ENCODE results near the gene CTU1. TPM values are rescaled to one million over a fixed set of nuclear protein-coding genes. Genes with fewer than 3 reads are reported as not detected.

CTU1 gene
- total and polyA plus RNA-seq, 2 donors (not counting 1 experiment from before 2014, with no cell fraction given), result 8.1 to 8.4 TPM

DNA sequence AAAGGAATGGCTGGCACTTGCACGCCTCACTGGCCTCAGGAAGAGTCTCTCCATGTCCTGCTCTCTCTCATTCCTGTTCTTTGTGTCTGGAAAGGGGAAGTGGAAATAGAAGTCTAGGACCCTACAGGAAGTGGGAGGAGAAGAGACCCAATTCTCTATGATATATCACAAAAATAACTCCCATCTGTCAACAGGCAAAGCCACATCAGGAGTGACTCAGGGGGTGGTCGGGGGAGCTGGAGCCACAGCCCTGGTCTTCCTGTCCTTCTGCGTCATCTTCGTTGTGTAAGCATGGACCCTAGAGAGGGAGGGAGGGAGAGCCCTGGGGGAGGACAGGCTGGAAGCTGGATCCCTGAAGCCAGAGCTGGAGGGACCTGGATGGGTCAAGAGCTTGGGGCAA is 19.5 kb upstream of the CTU1 start:
- POLR2A ChIA-PET, result no interaction called here
- CTCF ChIA-PET, result no interaction called here
- ATAC-seq (ENCODE audit: low read depth) (no peak), DNase-seq (no peak)
- TF ChIP-seq EZH2 (IDR thresholded peaks at IDR 0.05; ENCODE audit: borderline replicate concordance, insufficient read depth, low read depth, low read length, poor library complexity, severe bottlenecking) (no peak), CTCF (IDR thresholded peaks at IDR 0.05) (no peak)
- no peaks in the 10 kb centered on the region for H3K79me2 ChIP-seq (ENCODE audit: control insufficient read depth, insufficient read depth, low read length)
- no peak overlapping the region for H3K27ac Mint-ChIP-seq
- H3K36me3 ChIP-seq (replicated peaks in 1 of 2; ENCODE audit: control extremely low read depth in 1 of 2, control insufficient read depth in 1 of 2, extremely low read depth in 1 of 2, insufficient read depth in 2 of 2, low read length in 1 of 2), result no peaks in the 10 kb centered on the region
- peaks cover 8 to 14% of the 10 kb centered on the region in 2 donors for H3K4me1 ChIP-seq (ENCODE audit: control insufficient read depth in 2 of 2, insufficient read depth in 2 of 2, low read length in 2 of 2)
- peak overlapping the region in 1 of 5 experiments; percentile 41 for H3K4me3 ChIP-seq (ENCODE audit: control extremely low read depth in 1 of 5, extremely low read depth in 1 of 5, insufficient read depth in 1 of 5, low read depth in 2 of 5, low read length in 4 of 5)
- H3K27me3 ChIP-seq (replicated peaks in 1 of 4; ENCODE audit: control extremely low read depth in 1 of 4, control insufficient read depth in 3 of 4, insufficient read depth in 4 of 4, low read length in 3 of 4), result peaks cover 0 to 27% (median 3%) of the 10 kb centered on the region in 4 experiments
- peaks cover 13% of the 10 kb centered on the region for H3K4me1 Mint-ChIP-seq
- no peak overlapping the region for H3K27ac ChIP-seq (ENCODE audit: low read length in 2 of 2)
- intact Hi-C loops (cut with micrococcal nuclease), result no loop called here
- H3K9me3 ChIP-seq (ENCODE audit: control extremely low read depth in 1 of 3, control insufficient read depth in 2 of 3, insufficient read depth in 1 of 3, low read length in 2 of 3), result peaks cover 0 to 4% (median 0%) of the 10 kb centered on the region in 3 donors
- no peak overlapping the region for H3K9ac ChIP-seq (ENCODE audit: low read length)
- H3K4me2 ChIP-seq (replicated peaks; ENCODE audit: low read depth, low read length, poor library complexity, severe bottlenecking), result no peak overlapping the region
- H3K27me3 Mint-ChIP-seq, result peaks cover 36% of the 10 kb centered on the region
- H2AFZ ChIP-seq (ENCODE audit: insufficient read depth, low read depth, low read length, poor library complexity, severe bottlenecking), result no peak overlapping the region
- WGBS (ENCODE audit: insufficient coverage), result 0% methylated on average over 3 of the region's 4 CpGs
- no peaks in the 10 kb centered on the region for H4K20me1 ChIP-seq (ENCODE audit: control insufficient read depth, insufficient read depth, low read length, poor library complexity, severe bottlenecking)
- H3K4me3 Mint-ChIP-seq, result no peak overlapping the region
- H3K9me3 Mint-ChIP-seq (ENCODE audit: insufficient read depth), result no peaks in the 10 kb centered on the region

GRCh38 chr19:51127032-51127431 is 18.8 kb upstream of the CTU1 start:
- H3K9ac ChIP-seq (ENCODE audit: low read length), result no peak overlapping the region
- H3K27me3 ChIP-seq (replicated peaks in 1 of 4; ENCODE audit: control extremely low read depth in 1 of 4, control insufficient read depth in 3 of 4, insufficient read depth in 4 of 4, low read length in 3 of 4), result peaks cover 0 to 26% (median 3%) of the 10 kb centered on the region in 4 experiments
- peak overlapping the region in 1 of 5 experiments; percentile 41 for H3K4me3 ChIP-seq (ENCODE audit: control extremely low read depth in 1 of 5, extremely low read depth in 1 of 5, insufficient read depth in 1 of 5, low read depth in 2 of 5, low read length in 4 of 5)
- H3K27me3 Mint-ChIP-seq, result peaks cover 28% of the 10 kb centered on the region
- no peak overlapping the region for H3K4me3 Mint-ChIP-seq
- H3K27ac Mint-ChIP-seq, result no peak overlapping the region
- no peak overlapping the region for H3K4me2 ChIP-seq (replicated peaks; ENCODE audit: low read depth, low read length, poor library complexity, severe bottlenecking)
- H4K20me1 ChIP-seq (ENCODE audit: control insufficient read depth, insufficient read depth, low read length, poor library complexity, severe bottlenecking), result no peaks in the 10 kb centered on the region
- H3K4me1 Mint-ChIP-seq, result peaks cover 11% of the 10 kb centered on the region
- ChIA-PET CTCF (no interaction called here), POLR2A (no interaction called here)
- peaks cover 8 to 14% of the 10 kb centered on the region in 2 donors for H3K4me1 ChIP-seq (ENCODE audit: control insufficient read depth in 2 of 2, insufficient read depth in 2 of 2, low read length in 2 of 2)
- DNase-seq (no peak), ATAC-seq (ENCODE audit: low read depth) (no peak)
- H3K79me2 ChIP-seq (ENCODE audit: control insufficient read depth, insufficient read depth, low read length), result no peaks in the 10 kb centered on the region
- 61% methylated on average over 2 of the region's 6 CpGs for WGBS (ENCODE audit: insufficient coverage)
- no peak overlapping the region for H2AFZ ChIP-seq (ENCODE audit: insufficient read depth, low read depth, low read length, poor library complexity, severe bottlenecking)
- no peaks in the 10 kb centered on the region for H3K36me3 ChIP-seq (replicated peaks in 1 of 2; ENCODE audit: control extremely low read depth in 1 of 2, control insufficient read depth in 1 of 2, extremely low read depth in 1 of 2, insufficient read depth in 2 of 2, low read length in 1 of 2)
- H3K9me3 Mint-ChIP-seq (ENCODE audit: insufficient read depth), result no peaks in the 10 kb centered on the region
- no peaks in the 10 kb centered on the region for H3K9me3 ChIP-seq (ENCODE audit: control extremely low read depth in 1 of 3, control insufficient read depth in 2 of 3, insufficient read depth in 1 of 3, low read length in 2 of 3)
- intact Hi-C loops (cut with micrococcal nuclease), result no loop called here
- TF ChIP-seq CTCF (IDR thresholded peaks at IDR 0.05) (no peak), EZH2 (IDR thresholded peaks at IDR 0.05; ENCODE audit: borderline replicate concordance, insufficient read depth, low read depth, low read length, poor library complexity, severe bottlenecking) (no peak)
- no peak overlapping the region for H3K27ac ChIP-seq (ENCODE audit: low read length in 2 of 2)

All from B cell (primary cell).